Activated B cell treated with CpG ODN at 0.5 μM for 24 hours (primary cell): ENCODE data around the gene C1orf116. TPM values are rescaled to one million over a fixed set of nuclear protein-coding genes. Genes with fewer than 3 reads are reported as not detected.

Experiments used
- ATAC-seq: fragments of 200-7000 bp; cut with Tn5 transposase; one replicate; pipeline ENCODE4 v1.10.0; 2021; ENCODE audit warnings: low read depth, mild to moderate bottlenecking, moderate library complexity
- CTCF ChIA-PET: fragments of 350-600 bp; sonication (Branson Sonifier 250); formaldehyde crosslinking; loops from one replicate; lab custom pipeline; 2021; ENCODE audit warnings: antibody characterized with exemption; lab: Charles Lee
- POLR2A ChIA-PET: fragments of 350-600 bp; sonication (Branson Sonifier 250); formaldehyde crosslinking; loops from one replicate; lab custom pipeline; 2021; ENCODE audit warnings: antibody characterized with exemption; lab: Charles Lee
- DNase-seq: peaks from one replicate; pipeline ENCODE4 v3.0.0; 2022
- H3K27ac Mint-ChIP-seq: one replicate; pipeline ENCODE4 v1.8.0; 2020; ENCODE audit warnings: mixed read lengths
- H3K27me3 Mint-ChIP-seq: one replicate; pipeline ENCODE4 v1.8.0; 2021; ENCODE audit warnings: mixed read lengths
- H3K36me3 Mint-ChIP-seq: one replicate; pipeline ENCODE4 v1.8.0; 2021; ENCODE audit warnings: low read depth, mixed read lengths
- H3K4me1 Mint-ChIP-seq: one replicate; pipeline ENCODE4 v1.8.0; 2021; ENCODE audit warnings: mixed read lengths
- H3K4me3 Mint-ChIP-seq: one replicate; pipeline ENCODE4 v1.8.0; 2020; ENCODE audit warnings: mild to moderate bottlenecking, mixed read lengths
- H3K9me3 Mint-ChIP-seq: one replicate; pipeline ENCODE4 v1.8.0; 2020; ENCODE audit warnings: mixed read lengths
- CTCF ChIP-seq: fragments of 200-600 bp; IDR thresholded peaks from one replicate; pipeline ENCODE4 v1.8.0; 2022; ENCODE audit warnings: antibody characterized with exemption, mild to moderate bottlenecking
- intact Hi-C: fragments of 100-400 bp; cut with micrococcal nuclease; formaldehyde crosslinking; loops from one replicate; pipeline ENCODE4 v1.15.1; 2024
- total RNA-seq: library from RNA; stranded (reverse); gene quantifications from 2 replicates; pipeline ENCODE4 v1.2.3, GENCODE V29; 2022

The C1orf116 gene
- total RNA-seq, 1 donor from 2014 or later = 0.09 TPM

- intact Hi-C loops = no loop called here
- DNase-seq (no peak), ATAC-seq (no peak)
- H3K27ac Mint-ChIP-seq = no peak overlapping the region
- CTCF ChIA-PET = interaction anchor here (1.2 to 1.5 kb wide), 2 partner anchors 12 to 15 kb away, joined by 3 to 6 read pairs; no protein-coding TSS in a partner anchor
- H3K4me1 Mint-ChIP-seq = no peaks in the 10 kb centered on the region
- no peaks in the 10 kb centered on the region for H3K36me3 Mint-ChIP-seq
- H3K27me3 Mint-ChIP-seq = peaks cover 12% of the 10 kb centered on the region
- H3K4me3 Mint-ChIP-seq = no peak overlapping the region
- H3K9me3 Mint-ChIP-seq = no peaks in the 10 kb centered on the region
- POLR2A ChIA-PET = interaction anchor here (0.6 kb wide), 1 partner anchor 495 kb away, joined by 4 read pairs; no protein-coding TSS in a partner anchor
- TF ChIP-seq CTCF = no peak
Measured at GRCh38 chr1:207018707-207019106, 13.8 kb downstream of the C1orf116 start.

- POLR2A ChIA-PET = interaction anchor here (0.6 kb wide), 1 partner anchor 496 kb away, joined by 4 read pairs; no protein-coding TSS in a partner anchor
- no peak for ATAC-seq
- no peaks in the 10 kb centered on the region for H3K36me3 Mint-ChIP-seq
Measured at GRCh38 chr1:207017615-207018559, 14.7 kb downstream of the C1orf116 start.

DNA sequence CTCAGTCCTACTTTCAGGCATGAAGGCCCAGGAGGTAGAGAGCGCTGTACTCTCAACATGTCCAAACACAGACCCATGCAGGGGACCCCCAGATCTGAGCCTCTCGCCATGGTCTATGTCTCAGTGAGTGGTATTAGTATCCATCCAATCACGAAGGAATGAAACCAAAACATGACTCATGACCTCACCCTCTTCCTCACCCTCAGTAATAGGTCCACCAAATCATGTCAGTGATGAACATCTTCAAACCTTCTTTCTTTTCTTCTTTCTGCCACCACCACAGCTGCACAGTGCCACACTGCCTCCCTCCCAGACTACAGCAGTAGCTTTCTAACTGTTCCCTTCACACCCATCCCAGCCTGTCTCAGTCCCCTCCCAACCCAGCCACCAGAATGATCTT is 16.8 kb downstream of the C1orf116 start:
- no peaks in the 10 kb centered on the region for H3K36me3 Mint-ChIP-seq
- no peak for ATAC-seq
- TF ChIP-seq CTCF = no peak
- no peaks in the 10 kb centered on the region for H3K4me1 Mint-ChIP-seq
- no peak overlapping the region for H3K27ac Mint-ChIP-seq
- intact Hi-C loops = no loop called here
- peaks cover 18% of the 10 kb centered on the region for H3K27me3 Mint-ChIP-seq
- ChIA-PET CTCF (no interaction called here), POLR2A (no interaction called here)
- H3K9me3 Mint-ChIP-seq = no peaks in the 10 kb centered on the region
- no peak overlapping the region for H3K4me3 Mint-ChIP-seq
- DNase-seq = no peak

More at GRCh38 chr1:207017615-207018559, 14.7 kb downstream of the C1orf116 start:
- H3K4me1 Mint-ChIP-seq = no peaks in the 10 kb centered on the region
- peaks cover 14% of the 10 kb centered on the region for H3K27me3 Mint-ChIP-seq
- H3K4me3 Mint-ChIP-seq = no peak overlapping the region
- intact Hi-C loops = no loop called here
- TF ChIP-seq CTCF = no peak
- DNase-seq = no peak
- H3K27ac Mint-ChIP-seq = no peak overlapping the region
- no peaks in the 10 kb centered on the region for H3K9me3 Mint-ChIP-seq
- CTCF ChIA-PET = interaction anchor here (1.2 to 1.5 kb wide), 2 partner anchors 12 to 14 kb away, joined by 3 to 6 read pairs; no protein-coding TSS in a partner anchor

- H3K27ac Mint-ChIP-seq = no peak overlapping the region
- ChIA-PET POLR2A (no interaction called here), CTCF (no interaction called here)
- H3K9me3 Mint-ChIP-seq = no peaks in the 10 kb centered on the region
- no peak for DNase-seq
- H3K36me3 Mint-ChIP-seq = no peaks in the 10 kb centered on the region
- ATAC-seq = no peak
- no peak for TF ChIP-seq CTCF
- no peaks in the 10 kb centered on the region for H3K4me1 Mint-ChIP-seq
- intact Hi-C loops = no loop called here
- peaks cover 21% of the 10 kb centered on the region for H3K27me3 Mint-ChIP-seq
- no peak overlapping the region for H3K4me3 Mint-ChIP-seq
Measured at GRCh38 chr1:207014728-207015127, 17.8 kb downstream of the C1orf116 start.
